Measurements from ENCODE around the gene NUDT3. TPM values are rescaled to one million over a fixed set of nuclear protein-coding genes. Genes with fewer than 3 reads are reported as not detected.

NUDT3 gene
- total RNA-seq, 1 experiment from 2014 or later = 23.6 TPM

GRCh38 chr6:34318499-34319470, 73.7 kb downstream of the NUDT3 start:
- TF ChIP-seq CTCF (IDR thresholded peaks at IDR 0.05; ENCODE audit: unreplicated experiment) = no peak
- ChIA-PET POLR2A (no interaction called here), CTCF (interaction anchor here (0.5 to 0.6 kb wide), 2 partner anchors 9 to 493 kb away, joined by 3 read pairs; no protein-coding TSS in a partner anchor)
- Mint-ChIP-seq H3K27ac (ENCODE audit: low read depth, unreplicated experiment) (no peak overlapping the region), H3K9me3 (ENCODE audit: unreplicated experiment) (no peaks in the 10 kb centered on the region), H3K4me1 (ENCODE audit: insufficient read depth, unreplicated experiment) (no peaks in the 10 kb centered on the region), H3K36me3 (ENCODE audit: insufficient read depth, unreplicated experiment) (no peaks in the 10 kb centered on the region), H3K27me3 (ENCODE audit: insufficient read depth, unreplicated experiment) (no peaks in the 10 kb centered on the region), H3K4me3 (ENCODE audit: unreplicated experiment) (no peak overlapping the region)
- no TSS peak for BruUV-seq (replicated peaks)
- DNase-seq (ENCODE audit: unreplicated experiment) = no peak
- intact Hi-C loops (cut with micrococcal nuclease) = no loop called here

- H3K27me3 Mint-ChIP-seq (ENCODE audit: insufficient read depth, unreplicated experiment) = no peaks in the 10 kb centered on the region
- no peaks in the 10 kb centered on the region for H3K36me3 Mint-ChIP-seq (ENCODE audit: insufficient read depth, unreplicated experiment)
- POLR2A ChIA-PET = no interaction called here
- no peaks in the 10 kb centered on the region for H3K9me3 Mint-ChIP-seq (ENCODE audit: unreplicated experiment)
- intact Hi-C loops (cut with micrococcal nuclease) = no loop called here
- TF ChIP-seq CTCF (IDR thresholded peaks at IDR 0.05; ENCODE audit: unreplicated experiment) = no peak
- H3K4me3 Mint-ChIP-seq (ENCODE audit: unreplicated experiment) = no peak overlapping the region
- H3K27ac Mint-ChIP-seq (ENCODE audit: low read depth, unreplicated experiment) = no peak overlapping the region
- no peaks in the 10 kb centered on the region for H3K4me1 Mint-ChIP-seq (ENCODE audit: insufficient read depth, unreplicated experiment)
- no peak for DNase-seq (ENCODE audit: unreplicated experiment)
- CTCF ChIA-PET = interaction anchor here (0.5 to 0.7 kb wide), 2 partner anchors 10 to 493 kb away, joined by 3 read pairs; no protein-coding TSS in a partner anchor
- BruUV-seq (replicated peaks) = no TSS peak
These were observed 74.5 kb downstream of the NUDT3 start for GRCh38 chr6:34317882-34318498.

- Mint-ChIP-seq H3K4me1 (ENCODE audit: insufficient read depth, unreplicated experiment) (no peaks in the 10 kb centered on the region), H3K27me3 (ENCODE audit: insufficient read depth, unreplicated experiment) (no peaks in the 10 kb centered on the region), H3K4me3 (ENCODE audit: unreplicated experiment) (no peak overlapping the region), H3K36me3 (ENCODE audit: insufficient read depth, unreplicated experiment) (no peaks in the 10 kb centered on the region), H3K27ac (ENCODE audit: low read depth, unreplicated experiment) (no peak overlapping the region), H3K9me3 (ENCODE audit: unreplicated experiment) (no peaks in the 10 kb centered on the region)
- intact Hi-C loops (cut with micrococcal nuclease) = no loop called here
- POLR2A ChIA-PET = no interaction called here
- no TSS peak for BruUV-seq (replicated peaks)
- CTCF ChIA-PET = no interaction called here
- DNase-seq (ENCODE audit: unreplicated experiment) = no peak
- TF ChIP-seq CTCF (IDR thresholded peaks at IDR 0.05; ENCODE audit: unreplicated experiment) = no peak
These were observed 75.3 kb downstream of the NUDT3 start for GRCh38 chr6:34317172-34317477.

GRCh38 chr6:34316431-34317171, 75.9 kb downstream of the NUDT3 start:
- no TSS peak for BruUV-seq (replicated peaks)
- DNase-seq (ENCODE audit: unreplicated experiment) = no peak
- ChIA-PET POLR2A (no interaction called here), CTCF (interaction anchor here (1.1 kb wide), 1 partner anchor 67 kb away, joined by 4 read pairs; no protein-coding TSS in a partner anchor)
- Mint-ChIP-seq H3K27me3 (ENCODE audit: insufficient read depth, unreplicated experiment) (no peaks in the 10 kb centered on the region), H3K9me3 (ENCODE audit: unreplicated experiment) (no peaks in the 10 kb centered on the region), H3K27ac (ENCODE audit: low read depth, unreplicated experiment) (no peak overlapping the region), H3K4me1 (ENCODE audit: insufficient read depth, unreplicated experiment) (no peaks in the 10 kb centered on the region), H3K4me3 (ENCODE audit: unreplicated experiment) (no peak overlapping the region), H3K36me3 (ENCODE audit: insufficient read depth, unreplicated experiment) (no peaks in the 10 kb centered on the region)
- intact Hi-C loops (cut with micrococcal nuclease) = no loop called here
- no peak for TF ChIP-seq CTCF (IDR thresholded peaks at IDR 0.05; ENCODE audit: unreplicated experiment)
